HUES48 (cell line): ENCODE measurements around the gene PRR30.

ENCODE experiments used
- H3K27ac ChIP-seq: one replicate; pipeline ENCODE4 v1.7.0; 2013; ENCODE audit warnings: low read depth, low read length, inconsistent platforms
- H3K27me3 ChIP-seq: 2 replicates; pipeline ENCODE4 v1.6.1; 2013; ENCODE audit warnings: mild to moderate bottlenecking, low read length; ENCODE audit not compliant: control insufficient read depth, insufficient read depth
- H3K36me3 ChIP-seq: 2 replicates; pipeline ENCODE4 v1.6.1; 2013; ENCODE audit warnings: low read length; ENCODE audit not compliant: control insufficient read depth, insufficient read depth
- H3K4me1 ChIP-seq: 2 replicates; pipeline ENCODE4 v1.6.1; 2013; ENCODE audit warnings: mild to moderate bottlenecking, low read length; ENCODE audit not compliant: control insufficient read depth, insufficient read depth
- H3K4me3 ChIP-seq: 2 replicates; pipeline ENCODE4 v1.5.1; 2013; ENCODE audit warnings: mild to moderate bottlenecking, low read depth, low read length
- H3K9ac ChIP-seq: 2 replicates; pipeline ENCODE4 v1.6.1; 2013; ENCODE audit warnings: mild to moderate bottlenecking, low read depth, low read length, moderate library complexity
- H3K9me3 ChIP-seq: 2 replicates; pipeline ENCODE4 v1.6.1; 2013; ENCODE audit warnings: low read length; ENCODE audit not compliant: control insufficient read depth, insufficient read depth

The PRR30 gene

DNA sequence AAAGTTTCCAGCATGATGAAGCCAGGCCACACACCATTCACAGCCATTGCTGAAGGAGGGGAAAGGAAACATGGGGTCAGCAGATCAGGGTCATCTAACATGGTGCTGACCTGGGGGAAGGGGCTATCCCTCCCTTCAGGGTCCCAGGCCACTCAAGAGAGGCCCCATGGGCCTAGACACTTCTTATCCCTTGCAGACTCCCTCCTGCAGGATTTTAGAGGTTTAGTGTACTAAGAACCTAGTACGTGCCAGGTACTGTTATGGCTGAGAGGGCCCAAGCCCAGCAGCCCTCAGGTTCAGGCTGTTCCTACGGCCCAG is 43.8 kb downstream of the PRR30 start:
- no peak overlapping the region for H3K27ac ChIP-seq
- no peak overlapping the region for H3K9ac ChIP-seq
- no peaks in the 10 kb centered on the region for H3K27me3 ChIP-seq
- H3K4me3 ChIP-seq = no peak overlapping the region
- H3K36me3 ChIP-seq = no peaks in the 10 kb centered on the region
- H3K4me1 ChIP-seq = peaks cover 8% of the 10 kb centered on the region; the same call in 1 of the 2 replicates
- no peaks in the 10 kb centered on the region for H3K9me3 ChIP-seq

DNA sequence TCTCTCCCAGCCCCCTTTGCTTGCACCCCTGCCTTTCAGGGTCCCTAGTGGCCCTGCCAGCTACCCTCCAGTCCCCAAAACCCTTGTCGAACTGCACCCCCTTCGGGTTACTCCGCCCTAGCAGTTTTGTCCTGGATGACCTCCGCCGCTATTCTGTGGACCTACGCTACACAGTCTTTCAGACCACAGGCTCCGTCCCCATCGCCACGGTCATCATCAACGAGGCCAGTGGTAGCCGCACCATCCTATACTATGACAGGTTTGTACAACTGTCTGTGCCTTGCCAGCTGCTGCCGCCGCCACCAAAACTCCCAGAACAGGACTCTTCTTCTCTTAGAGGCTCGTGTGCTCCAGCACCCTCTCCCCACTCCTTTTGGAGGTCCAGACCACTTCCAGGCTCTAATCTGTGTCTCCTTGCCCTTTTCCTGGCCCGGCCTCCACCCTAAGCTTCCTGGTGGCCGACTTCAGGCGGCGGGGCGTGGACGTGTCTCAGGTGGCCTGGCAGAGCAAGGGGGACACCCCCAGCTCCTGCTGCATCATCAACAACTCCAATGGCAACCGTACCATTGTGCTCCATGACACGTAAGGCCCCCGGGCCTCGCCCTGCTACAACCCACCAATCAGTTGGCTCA is 44.7 kb downstream of the PRR30 start:
- Histone ChIP-seq H3K9ac (no peak overlapping the region), H3K27ac (no peak overlapping the region), H3K4me3 (no peak overlapping the region)

DNA sequence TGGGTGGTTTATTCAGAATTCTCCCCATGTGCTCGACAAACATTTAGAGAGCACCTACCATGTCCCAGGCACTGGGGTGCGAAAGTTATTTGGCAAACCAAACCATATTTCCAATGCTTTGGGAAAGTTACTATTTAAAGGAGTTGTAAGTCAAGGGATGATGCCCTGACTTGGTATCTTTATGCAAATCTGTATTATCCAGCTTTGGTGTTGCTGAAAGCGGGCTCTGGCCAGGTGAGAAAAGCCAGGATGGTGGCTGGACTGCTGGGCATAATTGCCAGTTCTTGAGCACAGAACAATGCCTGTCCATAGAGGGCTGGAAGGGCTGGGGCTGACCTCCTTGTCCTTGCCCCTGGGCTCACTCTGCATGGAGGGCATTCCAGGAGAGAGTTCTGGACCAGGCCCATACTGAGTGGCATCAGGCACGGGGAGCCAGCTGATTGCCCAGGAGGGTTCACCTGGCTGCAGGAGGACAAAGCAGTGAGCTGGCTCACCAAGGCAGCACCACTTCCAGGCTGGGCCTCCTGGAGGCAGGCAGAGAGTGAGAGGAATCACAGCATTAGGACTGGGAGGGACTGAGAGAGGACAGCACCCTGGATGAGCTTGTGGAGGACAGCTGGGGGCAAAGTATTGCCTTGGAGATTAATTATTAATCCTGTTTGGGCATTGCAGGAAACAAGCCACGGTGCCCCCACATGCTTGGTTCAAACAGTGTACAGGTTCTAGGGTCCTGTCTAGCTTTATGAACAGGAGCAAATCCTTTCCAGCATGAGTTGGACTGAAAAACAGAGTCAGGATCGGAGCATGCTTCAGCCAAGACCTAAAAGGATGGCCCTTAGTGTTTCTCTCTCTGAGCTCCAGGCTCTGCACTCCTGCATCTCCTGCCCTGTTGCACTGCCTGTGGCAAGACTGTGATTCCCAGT is 45.5 kb downstream of the PRR30 start:
- H3K4me1 ChIP-seq = peaks cover 8% of the 10 kb centered on the region; the same call in 1 of the 2 replicates
- H3K9ac ChIP-seq = no peak overlapping the region
- H3K27me3 ChIP-seq = no peaks in the 10 kb centered on the region
- no peak overlapping the region for H3K4me3 ChIP-seq
- H3K9me3 ChIP-seq = no peaks in the 10 kb centered on the region
- H3K27ac ChIP-seq = no peak overlapping the region
- H3K36me3 ChIP-seq = no peaks in the 10 kb centered on the region

More for the DNA sequence above, 44.7 kb downstream of the PRR30 start:
- H3K4me1 ChIP-seq = peaks cover 8% of the 10 kb centered on the region; the same call in 1 of the 2 replicates
- H3K27me3 ChIP-seq = no peaks in the 10 kb centered on the region
- no peaks in the 10 kb centered on the region for H3K9me3 ChIP-seq
- no peaks in the 10 kb centered on the region for H3K36me3 ChIP-seq

DNA sequence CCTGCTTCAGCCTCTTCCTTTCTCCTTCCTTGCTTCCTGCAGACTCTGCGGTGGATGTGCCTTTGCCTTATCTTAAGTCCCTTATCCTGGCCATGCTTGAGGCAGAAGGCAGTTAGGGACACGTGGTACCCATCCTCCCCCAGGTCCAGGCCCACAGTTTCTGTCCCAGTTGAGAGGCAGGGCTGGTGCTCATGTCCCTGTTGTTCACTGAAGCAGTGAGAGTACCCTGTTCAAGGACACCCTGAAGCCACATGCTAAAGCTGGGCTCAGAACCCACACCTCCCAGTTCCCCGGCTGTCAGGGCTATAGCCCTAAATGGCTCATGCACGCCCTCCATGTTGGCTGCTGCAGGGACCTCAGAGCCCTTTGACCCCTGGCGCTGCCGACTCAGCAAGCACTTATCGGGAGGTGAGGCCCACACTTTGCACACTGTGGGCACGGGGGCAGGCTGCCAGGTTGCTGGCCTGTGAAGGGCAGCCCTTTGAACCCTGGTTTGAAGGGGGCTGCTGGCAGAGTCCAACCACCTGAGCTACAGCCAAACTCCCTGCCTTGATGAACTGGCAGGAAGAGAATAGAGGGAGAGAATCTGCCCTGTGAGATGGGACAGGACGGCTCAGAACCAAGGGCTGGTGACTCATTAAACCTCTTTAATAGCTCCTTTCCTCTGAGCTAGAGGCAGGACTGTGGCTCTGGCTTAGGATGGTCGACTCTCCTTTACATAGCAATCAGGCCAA is 46.3 kb downstream of the PRR30 start:
- H3K4me3 ChIP-seq = no peak overlapping the region
- H3K36me3 ChIP-seq = no peaks in the 10 kb centered on the region
- no peaks in the 10 kb centered on the region for H3K9me3 ChIP-seq
- H3K27ac ChIP-seq = no peak overlapping the region
- H3K27me3 ChIP-seq = 0 out of 2 replicates have a peak, but pooled peaks cover under 1% of the 10 kb centered on the region
- peaks cover 8% of the 10 kb centered on the region; the same call in 1 of the 2 replicates for H3K4me1 ChIP-seq
- H3K9ac ChIP-seq = no peak overlapping the region

DNA sequence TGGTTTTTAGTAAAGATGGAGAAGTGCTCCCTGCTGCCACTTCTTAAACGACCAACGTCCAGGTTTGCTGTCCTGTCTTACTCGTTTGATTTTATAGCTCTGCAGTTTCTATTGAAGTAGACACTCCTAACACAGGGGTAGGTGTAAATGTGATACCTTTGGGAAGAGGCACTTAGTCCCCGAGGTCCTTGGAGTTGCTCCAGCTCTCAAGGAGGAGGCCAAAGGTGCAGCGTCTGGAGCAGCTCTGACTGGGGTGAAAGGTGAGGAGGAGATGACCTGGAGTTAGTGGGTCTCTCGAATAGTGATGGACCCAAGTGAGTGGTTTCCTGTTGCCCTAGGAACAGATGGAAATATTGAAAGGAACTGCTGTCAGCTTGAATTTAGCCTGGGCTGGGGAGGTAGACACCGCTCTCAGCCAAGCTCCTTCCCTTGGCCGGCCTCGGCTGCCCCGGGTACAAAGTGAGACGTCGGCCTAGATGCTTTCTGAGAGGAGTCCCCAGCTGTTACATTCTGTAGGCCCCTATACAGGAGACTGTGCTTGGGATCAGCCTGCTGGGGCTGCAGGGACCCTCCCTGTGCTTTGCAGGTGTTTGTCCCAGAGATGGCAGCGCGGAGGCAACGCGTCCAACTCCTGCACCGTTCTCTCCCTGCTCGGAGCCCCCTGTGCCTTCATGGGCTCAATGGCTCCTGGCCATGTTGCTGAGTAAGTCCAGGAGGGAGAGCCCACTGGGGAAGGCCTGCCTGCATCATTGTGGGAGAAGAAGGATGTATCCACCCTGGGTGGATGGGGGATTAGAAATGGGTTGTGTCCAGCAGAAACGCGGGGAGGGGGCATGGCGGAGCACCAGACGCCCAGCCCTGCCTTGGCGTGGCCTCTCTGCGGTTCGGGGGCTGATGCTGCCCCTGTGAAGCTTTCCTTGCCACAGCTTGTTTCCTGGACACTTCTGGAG is 47.2 kb downstream of the PRR30 start:
- H3K9me3 ChIP-seq = no peaks in the 10 kb centered on the region
- no peak overlapping the region for H3K9ac ChIP-seq
- H3K4me1 ChIP-seq = peaks cover 8% of the 10 kb centered on the region; the same call in 1 of the 2 replicates
- no peak overlapping the region for H3K27ac ChIP-seq
- no peak overlapping the region for H3K4me3 ChIP-seq
- H3K27me3 ChIP-seq = peaks cover 4% of the 10 kb centered on the region; the same call in 1 of the 2 replicates
- no peaks in the 10 kb centered on the region for H3K36me3 ChIP-seq

DNA sequence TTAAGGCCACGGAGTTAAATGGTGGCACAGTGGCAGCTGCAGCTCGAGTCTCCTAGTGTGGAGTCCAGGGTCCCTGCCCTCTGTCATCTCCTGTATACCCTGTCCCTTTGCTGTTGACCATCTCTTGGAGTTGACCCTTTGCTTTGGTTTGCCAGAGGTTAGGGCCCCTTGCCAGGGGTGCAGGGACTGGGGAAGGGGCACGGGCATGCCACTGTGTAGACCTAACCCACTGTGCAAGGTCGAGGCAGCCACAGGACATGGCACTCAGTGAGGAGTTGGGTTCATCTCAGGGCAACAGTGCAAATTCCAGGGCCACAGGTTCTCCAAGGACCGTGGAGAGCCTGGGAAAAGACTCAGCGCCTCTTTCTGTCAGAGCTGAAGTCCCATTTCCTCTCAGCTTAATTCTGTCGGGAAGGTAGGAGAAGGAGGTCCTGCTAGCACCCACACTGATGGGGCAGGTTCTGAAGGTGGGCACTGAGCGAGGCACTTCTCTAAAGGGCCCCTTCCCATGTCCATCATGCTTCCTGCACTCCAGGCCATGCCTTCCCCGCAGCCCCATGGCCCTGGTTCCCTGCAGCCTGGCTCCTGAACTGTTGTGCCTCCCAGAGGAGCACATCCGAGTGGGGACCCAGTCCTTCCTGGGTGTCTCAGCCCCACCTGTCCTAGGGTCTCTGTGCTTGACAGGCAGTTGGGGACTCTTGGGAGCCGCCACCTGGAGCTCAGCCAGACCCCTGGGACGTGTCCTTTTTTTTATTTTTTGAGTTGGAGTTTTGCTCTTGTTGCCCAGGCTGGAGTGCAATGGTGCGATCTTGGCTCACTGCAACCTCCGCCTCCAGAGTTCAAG is 49.9 kb downstream of the PRR30 start:
- no peak overlapping the region for H3K27ac ChIP-seq
- H3K4me3 ChIP-seq = no peak overlapping the region
- no peaks in the 10 kb centered on the region for H3K36me3 ChIP-seq
- 0 out of 2 replicates have a peak, but pooled peaks cover 5% of the 10 kb centered on the region for H3K4me1 ChIP-seq
- H3K9ac ChIP-seq = no peak overlapping the region
- no peaks in the 10 kb centered on the region for H3K9me3 ChIP-seq
- H3K27me3 ChIP-seq = peaks cover 16% of the 10 kb centered on the region

DNA sequence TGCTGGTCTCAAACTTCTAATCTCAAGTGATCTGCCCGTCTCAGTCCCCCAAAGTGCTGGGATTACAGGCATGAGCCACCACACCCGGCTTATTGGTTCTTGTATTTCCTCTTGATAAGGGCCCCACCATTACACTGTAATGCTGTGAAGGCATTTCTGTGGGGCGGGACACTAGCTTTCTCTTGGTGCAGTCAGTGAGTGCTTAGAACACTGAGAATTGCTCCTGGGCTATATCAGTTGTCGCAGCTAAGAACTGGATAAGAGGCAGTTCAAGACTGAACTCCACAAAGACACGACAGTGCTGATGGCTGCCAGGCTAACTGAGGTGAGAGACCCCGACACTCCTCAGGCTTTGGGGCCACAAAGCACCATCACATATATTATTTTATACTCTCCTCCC is 50.6 kb downstream of the PRR30 start:
- no peak overlapping the region for H3K4me3 ChIP-seq
- no peaks in the 10 kb centered on the region for H3K36me3 ChIP-seq
- no peak overlapping the region for H3K27ac ChIP-seq
- H3K4me1 ChIP-seq = 0 out of 2 replicates have a peak, but pooled peaks cover 5% of the 10 kb centered on the region
- H3K9me3 ChIP-seq = no peaks in the 10 kb centered on the region
- no peak overlapping the region for H3K9ac ChIP-seq
- H3K27me3 ChIP-seq = peaks cover 16% of the 10 kb centered on the region

DNA sequence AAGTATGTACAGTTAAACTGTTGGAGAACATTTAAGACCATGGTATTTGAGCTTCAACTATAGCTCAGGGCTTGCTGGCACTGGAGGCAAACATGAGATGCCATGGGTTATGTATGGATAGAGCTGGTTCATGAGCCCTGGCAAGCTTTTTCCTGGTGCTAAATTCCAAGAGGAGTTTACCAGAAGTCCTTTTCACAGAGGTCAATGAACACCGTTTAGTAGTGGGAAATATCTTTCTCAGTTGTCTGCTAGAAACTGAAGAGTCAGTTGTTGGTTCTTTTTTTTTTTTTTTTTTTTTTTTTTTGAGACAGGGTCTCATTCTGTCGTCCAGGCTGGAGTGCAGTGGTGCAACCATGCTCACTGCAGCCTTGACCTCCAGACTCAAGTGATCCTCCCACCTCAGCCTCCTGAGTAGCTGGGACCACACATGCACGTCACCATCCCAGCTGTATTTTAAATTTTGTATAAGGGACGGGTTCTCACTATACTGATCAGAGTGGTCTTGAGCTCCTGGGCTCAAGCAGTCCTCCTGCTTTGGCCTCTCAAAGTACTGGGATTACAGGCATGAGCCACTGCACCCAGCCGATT is 51.3 kb downstream of the PRR30 start:
- 0 out of 2 replicates have a peak, but pooled peaks cover 5% of the 10 kb centered on the region for H3K4me1 ChIP-seq
- H3K4me3 ChIP-seq = peak overlapping the region; percentile 76; the same call in 1 of the 2 replicates
- H3K9ac ChIP-seq = no peak overlapping the region
- H3K9me3 ChIP-seq = no peaks in the 10 kb centered on the region
- no peak overlapping the region for H3K27ac ChIP-seq
- peaks cover 16% of the 10 kb centered on the region for H3K27me3 ChIP-seq
- no peaks in the 10 kb centered on the region for H3K36me3 ChIP-seq
